Activated CD4-positive, alpha-beta memory T cell treated with anti-CD3 and anti-CD28 coated beads, Interleukin-2, amount 10 ng/mL, durations not matched to agents 7 days and 5 days (primary cell): ENCODE data around the gene ARSI. TPM values are rescaled to one million over a fixed set of nuclear protein-coding genes. Genes with fewer than 3 reads are reported as not detected.

Source experiments
- CTCF ChIA-PET: fragments of 350-600 bp; sonication (Branson Sonifier 250); formaldehyde crosslinking; loops from one replicate; lab custom pipeline; 2021; ENCODE audit warnings: antibody characterized with exemption, inconsistent platforms; lab: Charles Lee
- POLR2A ChIA-PET: fragments of 350-600 bp; sonication (Branson Sonifier 250); formaldehyde crosslinking; loops from one replicate; lab custom pipeline; 2021; ENCODE audit warnings: antibody characterized with exemption; lab: Charles Lee
- DNase-seq: peaks from one replicate; pipeline ENCODE4 v3.0.0-alpha.2; 2020
- H3K27ac Mint-ChIP-seq: one replicate; pipeline ENCODE4 v1.8.0; 2021; ENCODE audit warnings: mild to moderate bottlenecking, mixed read lengths
- H3K27me3 Mint-ChIP-seq: one replicate; pipeline ENCODE4 v1.8.0; 2021; ENCODE audit warnings: mixed read lengths
- H3K36me3 Mint-ChIP-seq: one replicate; pipeline ENCODE4 v1.8.0; 2021; ENCODE audit warnings: low read depth, mixed read lengths
- H3K4me1 Mint-ChIP-seq: one replicate; pipeline ENCODE4 v1.8.0; 2021; ENCODE audit warnings: mixed read lengths
- H3K4me3 Mint-ChIP-seq: one replicate; pipeline ENCODE4 v1.8.0; 2021; ENCODE audit warnings: mild to moderate bottlenecking, mixed read lengths
- H3K9me3 Mint-ChIP-seq: one replicate; pipeline ENCODE4 v1.8.0; 2021; ENCODE audit warnings: mixed read lengths
- total RNA-seq, 2 experiments: library from RNA; stranded (reverse); gene quantifications; one replicate each; pipeline ENCODE4 v1.2.3, GENCODE V29; 2021

The ARSI gene
- total RNA-seq, 2 experiments from 2014 or later = not detected

GRCh38 chr5:150293091-150293941 lies 9.4 kb downstream of the ARSI start:
- CTCF ChIA-PET = no interaction called here

GRCh38 chr5:150291388-150292385 lies 11.0 kb downstream of the ARSI start:
- no peaks in the 10 kb centered on the region for H3K9me3 Mint-ChIP-seq
- H3K27me3 Mint-ChIP-seq = peaks cover 4% of the 10 kb centered on the region
- DNase-seq = no peak
- POLR2A ChIA-PET = no interaction called here
- CTCF ChIA-PET = no interaction called here
- no peak overlapping the region for H3K27ac Mint-ChIP-seq
- no peak overlapping the region for H3K4me3 Mint-ChIP-seq
- H3K4me1 Mint-ChIP-seq = no peaks in the 10 kb centered on the region
- H3K36me3 Mint-ChIP-seq = no peaks in the 10 kb centered on the region

More at GRCh38 chr5:150293091-150293941, 9.4 kb downstream of the ARSI start:
- Mint-ChIP-seq H3K27me3 (peaks cover 4% of the 10 kb centered on the region), H3K27ac (no peak overlapping the region), H3K4me1 (no peaks in the 10 kb centered on the region), H3K4me3 (no peak overlapping the region), H3K9me3 (no peaks in the 10 kb centered on the region), H3K36me3 (no peaks in the 10 kb centered on the region)
- POLR2A ChIA-PET = no interaction called here
- no peak for DNase-seq

GRCh38 chr5:150289551-150290390 lies 12.9 kb downstream of the ARSI start, which contains the start of gene CAMK2A:
CAMK2A (minus strand) TSS chr5:150289773; CDS start chr5:150289625, 148 bp downstream.
- H3K4me1 Mint-ChIP-seq = no peaks in the 10 kb centered on the region
- peaks cover 6% of the 10 kb centered on the region for H3K27me3 Mint-ChIP-seq
- CTCF ChIA-PET = no interaction called here
- no peak within 1 kb of the TSS for H3K4me3 Mint-ChIP-seq
- H3K27ac Mint-ChIP-seq = no peak within 1 kb of the TSS
- H3K36me3 Mint-ChIP-seq = no peaks in the 10 kb centered on the region
- H3K9me3 Mint-ChIP-seq = no peaks in the 10 kb centered on the region
- POLR2A ChIA-PET = no interaction called here
- DNase-seq = no peak

- DNase-seq = no peak
- peaks cover 6% of the 10 kb centered on the region for H3K27me3 Mint-ChIP-seq
- POLR2A ChIA-PET = no interaction called here
- CTCF ChIA-PET = no interaction called here
- no peaks in the 10 kb centered on the region for H3K4me1 Mint-ChIP-seq
- no peak overlapping the region for H3K4me3 Mint-ChIP-seq
- no peaks in the 10 kb centered on the region for H3K9me3 Mint-ChIP-seq
- H3K27ac Mint-ChIP-seq = no peak overlapping the region
- H3K36me3 Mint-ChIP-seq = no peaks in the 10 kb centered on the region
Observed at GRCh38 chr5:150288791-150289190, 13.9 kb downstream of the ARSI start.

- Mint-ChIP-seq H3K36me3 (no peaks in the 10 kb centered on the region), H3K27ac (no peak overlapping the region), H3K9me3 (no peaks in the 10 kb centered on the region), H3K27me3 (peaks cover 7% of the 10 kb centered on the region), H3K4me3 (no peak overlapping the region), H3K4me1 (no peaks in the 10 kb centered on the region)
- ChIA-PET CTCF (no interaction called here), POLR2A (no interaction called here)
- no peak for DNase-seq
Observed at GRCh38 chr5:150288361-150288760, 14.3 kb downstream of the ARSI start.

- no peak for DNase-seq
- Mint-ChIP-seq H3K9me3 (no peaks in the 10 kb centered on the region), H3K4me1 (no peaks in the 10 kb centered on the region), H3K4me3 (no peak overlapping the region), H3K27ac (no peak overlapping the region), H3K36me3 (no peaks in the 10 kb centered on the region), H3K27me3 (peaks cover 10% of the 10 kb centered on the region)
- CTCF ChIA-PET = no interaction called here
- POLR2A ChIA-PET = no interaction called here
Observed at GRCh38 chr5:150286820-150287219, 15.9 kb downstream of the ARSI start.

GRCh38 chr5:150285114-150285513 lies 17.6 kb downstream of the ARSI start:
- H3K9me3 Mint-ChIP-seq = no peaks in the 10 kb centered on the region
- ChIA-PET POLR2A (no interaction called here), CTCF (no interaction called here)
- H3K27ac Mint-ChIP-seq = no peak overlapping the region
- H3K27me3 Mint-ChIP-seq = peaks cover 22% of the 10 kb centered on the region
- H3K36me3 Mint-ChIP-seq = no peaks in the 10 kb centered on the region
- H3K4me3 Mint-ChIP-seq = no peak overlapping the region
- no peak for DNase-seq
- H3K4me1 Mint-ChIP-seq = no peaks in the 10 kb centered on the region

- Mint-ChIP-seq H3K9me3 (no peaks in the 10 kb centered on the region), H3K36me3 (no peaks in the 10 kb centered on the region), H3K27ac (no peak overlapping the region), H3K4me1 (no peaks in the 10 kb centered on the region), H3K27me3 (peaks cover 23% of the 10 kb centered on the region), H3K4me3 (no peak overlapping the region)
- DNase-seq = no peak
- ChIA-PET CTCF (no interaction called here), POLR2A (no interaction called here)
Observed at GRCh38 chr5:150284311-150284710, 18.4 kb downstream of the ARSI start.

GRCh38 chr5:150283904-150284303 lies 18.8 kb downstream of the ARSI start:
- Mint-ChIP-seq H3K4me1 (no peaks in the 10 kb centered on the region), H3K4me3 (no peak overlapping the region), H3K27me3 (peaks cover 25% of the 10 kb centered on the region), H3K36me3 (no peaks in the 10 kb centered on the region), H3K27ac (no peak overlapping the region), H3K9me3 (no peaks in the 10 kb centered on the region)
- DNase-seq = no peak
- ChIA-PET CTCF (no interaction called here), POLR2A (no interaction called here)

GRCh38 chr5:150281987-150282386 lies 20.7 kb downstream of the ARSI start:
- ChIA-PET POLR2A (no interaction called here), CTCF (no interaction called here)
- H3K36me3 Mint-ChIP-seq = no peaks in the 10 kb centered on the region

GRCh38 chr5:150279330-150280020 lies 23.2 kb downstream of the ARSI start:
- POLR2A ChIA-PET = no interaction called here
- Mint-ChIP-seq H3K27me3 (peaks cover 34% of the 10 kb centered on the region), H3K4me1 (no peaks in the 10 kb centered on the region), H3K36me3 (no peaks in the 10 kb centered on the region), H3K4me3 (no peak overlapping the region), H3K9me3 (no peaks in the 10 kb centered on the region), H3K27ac (no peak overlapping the region)
- no peak for DNase-seq
- CTCF ChIA-PET = no interaction called here

More at GRCh38 chr5:150281987-150282386, 20.7 kb downstream of the ARSI start:
- Mint-ChIP-seq H3K27ac (no peak overlapping the region), H3K27me3 (peaks cover 28% of the 10 kb centered on the region), H3K9me3 (no peaks in the 10 kb centered on the region), H3K4me3 (no peak overlapping the region), H3K4me1 (no peaks in the 10 kb centered on the region)
- DNase-seq = no peak

- ChIA-PET POLR2A (no interaction called here), CTCF (no interaction called here)
- no peak for DNase-seq
- Mint-ChIP-seq H3K27ac (no peak overlapping the region), H3K4me1 (no peaks in the 10 kb centered on the region), H3K9me3 (no peaks in the 10 kb centered on the region), H3K27me3 (peaks cover 34% of the 10 kb centered on the region), H3K36me3 (no peaks in the 10 kb centered on the region), H3K4me3 (no peak overlapping the region)
Observed at GRCh38 chr5:150278916-150279315, 23.8 kb downstream of the ARSI start.
